ENCODE measurements around the gene CELF2. TPM values are rescaled to one million over a fixed set of nuclear protein-coding genes. Genes with fewer than 3 reads are reported as not detected.

Gene CELF2
- total and polyA plus RNA-seq, 9 of the 15 experiments (the other 6 are each of a cell fraction or from before 2014, with no cell fraction given): 4.0 to 20.3 (median 11.1) TPM

DNA sequence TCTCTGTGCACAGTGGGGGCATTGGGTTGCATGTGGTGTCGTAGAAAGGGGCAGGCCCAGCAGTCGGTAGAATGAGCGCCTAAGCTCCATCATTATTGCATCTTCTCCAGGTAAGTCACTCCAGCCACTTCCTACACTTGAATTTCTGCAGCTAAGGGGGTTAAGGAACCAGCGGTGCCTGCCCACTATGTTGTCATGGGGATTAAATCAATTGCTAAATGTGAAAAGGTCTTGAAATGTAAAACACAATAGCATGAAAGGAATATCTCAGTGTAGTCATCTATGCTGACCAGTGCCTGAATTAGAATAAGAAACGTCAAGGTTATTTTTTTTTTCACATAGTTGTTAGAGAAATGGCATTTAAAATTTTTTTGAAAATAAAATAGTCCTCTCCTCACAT, 15.2 kb upstream of the CELF2 start (continued):
- no peak for TF ChIP-seq HDGF (IDR thresholded peaks at IDR 0.05)
- no peak for TF ChIP-seq HNRNPLL (IDR thresholded peaks at IDR 0.05; ENCODE audit: low read depth, low read length, poor library complexity, severe bottlenecking)
- TF ChIP-seq, protein P1, sequence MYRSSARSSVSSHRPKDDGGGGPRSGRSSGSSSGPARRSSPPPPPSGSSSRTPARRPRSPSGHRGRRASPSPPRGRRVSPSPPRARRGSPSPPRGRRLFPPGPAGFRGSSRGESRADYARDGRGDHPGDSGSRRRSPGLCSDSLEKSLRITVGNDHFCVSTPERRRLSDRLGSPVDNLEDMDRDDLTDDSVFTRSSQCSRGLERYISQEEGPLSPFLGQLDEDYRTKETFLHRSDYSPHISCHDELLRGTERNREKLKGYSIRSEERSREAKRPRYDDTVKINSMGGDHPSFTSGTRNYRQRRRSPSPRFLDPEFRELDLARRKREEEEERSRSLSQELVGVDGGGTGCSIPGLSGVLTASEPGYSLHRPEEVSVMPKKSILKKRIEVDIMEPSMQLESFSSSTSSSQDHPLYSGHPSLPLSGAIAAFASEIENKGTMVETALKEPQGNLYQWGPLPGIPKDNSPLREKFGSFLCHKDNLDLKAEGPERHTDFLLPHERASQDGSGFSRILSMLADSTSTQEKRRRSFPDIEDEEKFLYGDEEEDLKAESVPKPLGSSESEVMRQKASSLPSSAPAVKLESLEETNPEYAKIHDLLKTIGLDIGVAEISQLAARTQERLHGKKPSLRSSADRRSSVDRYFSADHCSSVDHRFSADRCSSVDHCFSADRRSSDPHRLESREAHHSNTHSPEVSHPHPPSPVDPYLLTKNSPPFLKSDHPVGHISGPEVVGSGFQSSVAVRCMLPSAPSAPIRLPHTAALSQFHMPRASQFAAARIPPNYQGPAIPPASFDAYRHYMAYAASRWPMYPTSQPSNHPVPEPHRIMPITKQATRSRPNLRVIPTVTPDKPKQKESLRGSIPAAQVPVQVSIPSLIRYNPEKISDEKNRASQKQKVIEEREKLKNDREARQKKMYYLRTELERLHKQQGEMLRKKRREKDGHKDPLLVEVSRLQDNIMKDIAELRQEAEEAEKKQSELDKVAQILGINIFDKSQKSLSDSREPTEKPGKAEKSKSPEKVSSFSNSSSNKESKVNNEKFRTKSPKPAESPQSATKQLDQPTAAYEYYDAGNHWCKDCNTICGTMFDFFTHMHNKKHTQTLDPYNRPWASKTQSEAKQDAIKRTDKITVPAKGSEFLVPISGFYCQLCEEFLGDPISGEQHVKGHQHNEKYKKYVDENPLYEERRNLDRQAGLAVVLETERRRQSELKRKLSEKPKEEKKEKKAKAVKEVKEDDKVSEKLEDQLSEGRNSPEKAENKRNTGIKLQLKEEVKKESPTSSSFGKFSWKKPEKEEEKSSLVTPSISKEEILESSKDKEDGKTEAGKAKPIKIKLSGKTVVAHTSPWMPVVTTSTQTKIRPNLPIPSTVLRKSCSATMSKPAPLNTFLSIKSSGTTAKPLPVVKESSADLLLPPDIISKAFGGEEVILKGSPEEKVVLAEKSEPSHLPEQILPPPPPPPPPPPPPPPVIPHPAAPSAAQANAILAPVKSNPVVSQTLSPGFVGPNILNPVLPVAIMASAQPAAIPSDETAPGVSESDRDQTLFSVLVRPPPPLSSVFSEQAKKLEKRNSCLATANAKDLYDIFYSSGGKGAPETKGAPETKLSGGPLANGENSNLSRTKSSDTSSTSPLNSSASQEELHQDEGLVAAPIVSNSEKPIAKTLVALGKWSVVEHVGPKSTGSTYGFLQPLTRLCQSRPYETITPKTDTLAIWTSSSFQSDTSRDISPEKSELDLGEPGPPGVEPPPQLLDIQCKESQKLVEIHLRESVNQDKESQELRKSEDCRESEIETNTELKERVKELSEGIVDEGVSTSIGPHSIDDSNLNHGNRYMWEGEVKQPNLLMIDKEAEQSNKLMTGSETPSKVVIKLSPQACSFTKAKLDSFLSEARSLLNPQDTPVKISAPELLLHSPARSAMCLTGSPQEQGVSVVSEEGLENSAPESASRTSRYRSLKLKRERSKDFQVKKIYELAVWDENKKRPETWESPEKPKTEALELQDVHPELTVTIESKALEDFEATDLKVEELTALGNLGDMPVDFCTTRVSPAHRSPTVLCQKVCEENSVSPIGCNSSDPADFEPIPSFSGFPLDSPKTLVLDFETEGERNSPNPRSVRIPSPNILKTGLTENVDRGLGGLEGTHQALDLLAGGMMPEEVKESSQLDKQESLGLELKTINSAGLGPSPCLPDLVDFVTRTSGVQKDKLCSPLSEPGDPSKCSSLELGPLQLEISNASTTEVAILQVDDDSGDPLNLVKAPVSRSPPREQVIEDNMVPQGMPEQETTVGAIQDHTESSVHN (IDR thresholded peaks at IDR 0.05; ENCODE audit: borderline replicate concordance in 1 of 2, low read depth in 1 of 2): no peak

Measured in K562 (cell line).